KOPT-K1 (cell line): Measurements from ENCODE around the gene WBP4.
"Not testable (repeated sequence)": the region's sequence is repeated elsewhere in the genome, so short reads cannot be mapped to it uniquely, and the experiment has no call there.

Experiments used
- H3K27ac ChIP-seq: fragments of 200-600 bp; sonication (generic); 2 replicates; pipeline ENCODE4 v1.5.1; 2016; ENCODE audit warnings: antibody characterized with exemption, mild to moderate bottlenecking, low read depth, low read length; ENCODE audit not compliant: poor library complexity, severe bottlenecking
- H3K36me3 ChIP-seq: fragments of 200-600 bp; sonication (generic); 2 replicates; pipeline ENCODE4 v1.5.1; 2017; ENCODE audit warnings: antibody characterized with exemption, mild to moderate bottlenecking, low read length, moderate library complexity; ENCODE audit not compliant: insufficient read depth
- H3K9me3 ChIP-seq: fragments of 200-600 bp; sonication (generic); 2 replicates; pipeline ENCODE4 v1.5.1; 2017; ENCODE audit warnings: antibody characterized with exemption, low read length, mild to moderate bottlenecking; ENCODE audit not compliant: insufficient read depth, poor library complexity, severe bottlenecking

The WBP4 gene

GRCh38 chr13:41032691-41033376 is 28.5 kb upstream of the WBP4 start:
- no peaks in the 10 kb centered on the region for H3K9me3 ChIP-seq
- H3K36me3 ChIP-seq: no peaks in the 10 kb centered on the region; the same call in 1 of the 2 replicates
- H3K27ac ChIP-seq: no peak overlapping the region

GRCh38 chr13:41034382-41034781 is 26.9 kb upstream of the WBP4 start:
- Histone ChIP-seq H3K36me3 (no peaks in the 10 kb centered on the region; the same call in 1 of the 2 replicates), H3K9me3 (no peaks in the 10 kb centered on the region), H3K27ac (no peak overlapping the region)

GRCh38 chr13:41034881-41035280 is 26.4 kb upstream of the WBP4 start:
- no peaks in the 10 kb centered on the region for H3K36me3 ChIP-seq
- H3K27ac ChIP-seq: no peak overlapping the region
- H3K9me3 ChIP-seq: no peaks in the 10 kb centered on the region

GRCh38 chr13:41036557-41036956 is 24.8 kb upstream of the WBP4 start:
- H3K27ac ChIP-seq, H3K36me3 ChIP-seq, H3K9me3 ChIP-seq: not testable (repeated sequence)

- Histone ChIP-seq H3K27ac (no peak overlapping the region), H3K9me3 (no peaks in the 10 kb centered on the region), H3K36me3 (no peaks in the 10 kb centered on the region)
Measured at GRCh38 chr13:41039746-41040145, 21.6 kb upstream of the WBP4 start.

GRCh38 chr13:41040584-41041334 is 20.6 kb upstream of the WBP4 start:
- Histone ChIP-seq H3K9me3 (no peaks in the 10 kb centered on the region), H3K27ac (no peak overlapping the region), H3K36me3 (no peaks in the 10 kb centered on the region)

- H3K9me3 ChIP-seq, H3K36me3 ChIP-seq, H3K27ac ChIP-seq: not testable (repeated sequence)
Measured at GRCh38 chr13:41042419-41042818, 18.9 kb upstream of the WBP4 start.

GRCh38 chr13:41048640-41049039 is 12.7 kb upstream of the WBP4 start:
- Histone ChIP-seq H3K27ac (no peak overlapping the region), H3K9me3 (peaks cover 19% of the 10 kb centered on the region), H3K36me3 (peaks cover 13% of the 10 kb centered on the region; the same call in 1 of the 2 replicates)

- peaks cover 19% of the 10 kb centered on the region for H3K9me3 ChIP-seq
- H3K36me3 ChIP-seq: peaks cover 13% of the 10 kb centered on the region; the same call in 1 of the 2 replicates
- no peak overlapping the region for H3K27ac ChIP-seq
Measured at GRCh38 chr13:41049480-41050440, 11.5 kb upstream of the WBP4 start.

- H3K9me3 ChIP-seq: peaks cover 14% of the 10 kb centered on the region
- H3K27ac ChIP-seq: no peak overlapping the region
- peaks cover 13% of the 10 kb centered on the region; the same call in 1 of the 2 replicates for H3K36me3 ChIP-seq
Measured at GRCh38 chr13:41052441-41052840, 8.9 kb upstream of the WBP4 start.

GRCh38 chr13:41053384-41053826 is 7.9 kb upstream of the WBP4 start:
- Histone ChIP-seq H3K9me3 (peaks cover 7% of the 10 kb centered on the region), H3K36me3 (peaks cover 6% of the 10 kb centered on the region; the same call in 1 of the 2 replicates), H3K27ac (peak overlapping the region; percentile 34)

- H3K27ac ChIP-seq: peak overlapping the region; percentile 34
Measured at GRCh38 chr13:41054212-41054877, 7.0 kb upstream of the WBP4 start.

GRCh38 chr13:41054919-41055619 is 6.2 kb upstream of the WBP4 start:
- H3K36me3 ChIP-seq: no peaks in the 10 kb centered on the region
- peak overlapping the region; percentile 34 for H3K27ac ChIP-seq
- no peaks in the 10 kb centered on the region for H3K9me3 ChIP-seq

More at GRCh38 chr13:41054212-41054877, 7.0 kb upstream of the WBP4 start:
- Histone ChIP-seq H3K36me3 (no peaks in the 10 kb centered on the region), H3K9me3 (no peaks in the 10 kb centered on the region)

GRCh38 chr13:41056194-41056593 is 5.1 kb upstream of the WBP4 start:
- Histone ChIP-seq H3K36me3 (no peaks in the 10 kb centered on the region), H3K9me3 (no peaks in the 10 kb centered on the region), H3K27ac (no peak overlapping the region)
